HG03175 (cell line): ENCODE measurements around the gene ATF2.
"Not testable (repeated sequence)": the region's sequence is repeated elsewhere in the genome, so short reads cannot be mapped to it uniquely, and the experiment has no call there.

Experiments
- ATAC-seq: cut with Tn5 transposase; IDR thresholded peaks from one replicate; pipeline ENCODE4 v1.9.1; 2021; ENCODE audit warnings: mild to moderate bottlenecking, moderate library complexity; ENCODE audit not compliant: unreplicated experiment

Gene ATF2

GRCh38 chr2:175107146-175107545 lies 60.9 kb downstream of the ATF2 start:
- ATAC-seq: no peak

- ATAC-seq: no peak
These were observed 64.8 kb downstream of the ATF2 start for GRCh38 chr2:175103191-175103590.

- no peak for ATAC-seq
These were observed 66.5 kb downstream of the ATF2 start for GRCh38 chr2:175101514-175101913.

GRCh38 chr2:175097297-175097696 lies 70.7 kb downstream of the ATF2 start:
- ATAC-seq: no peak

GRCh38 chr2:175084117-175084516 lies 83.9 kb downstream of the ATF2 start:
- ATAC-seq: not testable (repeated sequence)

GRCh38 chr2:175080479-175080878 lies 87.5 kb downstream of the ATF2 start:
- ATAC-seq: no peak

GRCh38 chr2:175076272-175076671 lies 91.7 kb downstream of the ATF2 start:
- ATAC-seq: no peak

- ATAC-seq: no peak
These were observed 93.5 kb downstream of the ATF2 start for GRCh38 chr2:175074478-175074877.

GRCh38 chr2:175068534-175068933 lies 99.5 kb downstream of the ATF2 start:
- no peak for ATAC-seq

- no peak for ATAC-seq
These were observed 101.6 kb downstream of the ATF2 start for GRCh38 chr2:175066411-175066810.

- no peak for ATAC-seq
These were observed 103.2 kb downstream of the ATF2 start for GRCh38 chr2:175064797-175065196.

- ATAC-seq: no peak
These were observed 104.3 kb downstream of the ATF2 start for GRCh38 chr2:175063741-175064140.

GRCh38 chr2:175062787-175063585 lies 105.0 kb downstream of the ATF2 start:
- no peak for ATAC-seq

- no peak for ATAC-seq
These were observed 110.8 kb downstream of the ATF2 start for GRCh38 chr2:175057078-175057685.

- ATAC-seq: no peak
These were observed 112.0 kb downstream of the ATF2 start for GRCh38 chr2:175055993-175056392.

GRCh38 chr2:175054340-175054739 lies 113.7 kb downstream of the ATF2 start:
- ATAC-seq: no peak

GRCh38 chr2:175049661-175050060 lies 118.3 kb downstream of the ATF2 start:
- no peak for ATAC-seq

- peak; percentile 55 for ATAC-seq
These were observed 119.7 kb downstream of the ATF2 start for GRCh38 chr2:175048275-175048674.

GRCh38 chr2:175039490-175039889 lies 128.5 kb downstream of the ATF2 start:
- no peak for ATAC-seq

- ATAC-seq: no peak
These were observed 129.0 kb downstream of the ATF2 start for GRCh38 chr2:175039031-175039430.

- no peak for ATAC-seq
These were observed 130.1 kb downstream of the ATF2 start for GRCh38 chr2:175037941-175038340.

GRCh38 chr2:175036582-175037018 lies 131.4 kb downstream of the ATF2 start:
- ATAC-seq: no peak
